22Rv1 (cell line): ENCODE results near the gene ZNF407.

Experiments used
- H3K27ac ChIP-seq: fragments of 450-650 bp; 2 replicates; pipeline ENCODE4 v1.5.1; 2017
- CTCF ChIP-seq: fragments of 450-650 bp; IDR thresholded peaks from 2 replicates; pipeline ENCODE4 v1.5.1; 2017; ENCODE audit warnings: mild to moderate bottlenecking
- ZFX ChIP-seq: fragments of 450-650 bp; IDR thresholded peaks from 2 replicates; pipeline ENCODE4 v1.6.1; 2017; ENCODE audit warnings: antibody characterized with exemption, borderline replicate concordance

Gene ZNF407

GRCh38 chr18:74784752-74785151, 187.1 kb downstream of the ZNF407 start:
- TF ChIP-seq CTCF (no peak), ZFX (no peak)
- no peak overlapping the region for H3K27ac ChIP-seq

DNA sequence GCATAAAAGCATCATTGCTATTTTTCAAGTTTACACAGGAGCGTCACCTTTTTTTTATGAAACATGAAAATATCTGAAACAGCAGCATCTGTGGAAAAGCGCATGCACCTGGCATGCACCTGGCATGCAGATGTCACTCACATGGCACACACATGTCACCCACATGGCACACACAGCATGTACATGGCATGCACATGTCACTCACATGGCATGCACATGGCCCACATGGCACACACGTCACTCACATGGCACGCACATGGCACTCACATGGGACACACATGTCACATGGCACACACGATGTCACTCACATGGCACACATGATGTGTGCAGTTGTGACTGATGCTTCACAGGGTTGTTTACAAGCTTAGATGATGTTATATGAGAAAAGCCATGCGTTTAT, 188.0 kb downstream of the ZNF407 start:
- H3K27ac ChIP-seq: no peak overlapping the region
- TF ChIP-seq ZFX: no peak

DNA sequence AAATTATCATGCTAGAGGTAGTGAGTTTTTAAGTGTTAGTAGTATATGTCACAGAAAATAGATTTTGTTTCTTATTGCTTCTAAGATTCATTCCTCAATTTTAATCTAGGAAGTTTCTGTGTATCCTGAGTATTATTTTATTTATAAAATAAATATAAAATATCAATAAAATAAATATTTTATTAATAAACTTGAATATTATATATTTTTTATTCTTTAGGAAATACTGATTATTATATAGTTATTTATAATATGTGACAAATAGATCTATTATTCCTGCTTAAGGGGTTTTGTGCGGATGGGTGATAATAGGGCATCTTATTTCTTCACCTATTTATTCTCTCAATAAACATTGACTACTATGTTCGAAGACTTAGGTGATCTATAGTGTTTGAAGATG, 191.0 kb downstream of the ZNF407 start:
- no peak overlapping the region for H3K27ac ChIP-seq
- TF ChIP-seq ZFX (no peak), CTCF (no peak)

GRCh38 chr18:74789078-74789477, 191.4 kb downstream of the ZNF407 start:
- TF ChIP-seq CTCF (no peak), ZFX (no peak)
- no peak overlapping the region for H3K27ac ChIP-seq

- TF ChIP-seq ZFX (no peak), CTCF (no peak)
- H3K27ac ChIP-seq: no peak overlapping the region
These were observed 192.8 kb downstream of the ZNF407 start for GRCh38 chr18:74790451-74790850.

- TF ChIP-seq ZFX (no peak), CTCF (no peak)
- no peak overlapping the region for H3K27ac ChIP-seq
These were observed 194.0 kb downstream of the ZNF407 start for GRCh38 chr18:74791501-74792194.

DNA sequence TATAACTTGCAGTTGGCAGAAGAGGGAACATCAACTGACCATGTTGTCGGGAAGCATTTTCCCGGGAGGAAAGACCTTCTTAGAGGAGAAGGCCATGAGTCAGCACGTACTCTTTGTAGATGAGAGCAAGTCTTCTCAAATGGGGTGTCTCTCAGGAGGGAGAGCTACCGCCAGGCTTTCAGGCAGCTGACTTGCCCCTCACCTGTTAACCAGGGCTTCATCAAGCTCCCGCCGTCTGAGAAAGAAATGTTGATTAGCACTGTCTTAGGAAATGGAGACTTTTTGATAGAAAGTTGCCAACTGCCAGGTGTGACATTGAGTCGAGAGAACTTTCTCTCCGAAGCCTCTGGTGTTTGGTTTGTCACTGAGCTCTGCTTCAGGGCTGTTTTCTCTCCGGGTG, 196.1 kb downstream of the ZNF407 start:
- H3K27ac ChIP-seq: no peak overlapping the region
- TF ChIP-seq ZFX (no peak), CTCF (no peak)

- H3K27ac ChIP-seq: no peak overlapping the region
- TF ChIP-seq ZFX: no peak
- TF ChIP-seq CTCF: no peak
These were observed 198.1 kb downstream of the ZNF407 start for GRCh38 chr18:74795751-74796150.
